A673 (cell line): ENCODE results near the gene FCRLA.

Experiments used
- CTCF ChIP-seq: fragments of 300-800, 200-600 bp; sonication (generic); conservative IDR thresholded peaks from 2 replicates; pipeline ENCODE4 v1.5.1; 2017; ENCODE audit warnings: low read depth, mild to moderate bottlenecking, antibody characterized with exemption, low read length, moderate library complexity, mixed read lengths
- EZH2 ChIP-seq: fragments of 200-600 bp; sonication (generic); IDR thresholded peaks from 2 replicates; pipeline ENCODE4 v1.6.1; 2017; ENCODE audit warnings: borderline replicate concordance, low read depth, mild to moderate bottlenecking, mixed read lengths, antibody characterized with exemption, low read length; ENCODE audit not compliant: poor library complexity, severe bottlenecking

GRCh38 chr1:161730050-161730564, 23.1 kb downstream of the FCRLA start:
- TF ChIP-seq CTCF, result no peak
- no peak for TF ChIP-seq EZH2
